A673 (cell line): ENCODE measurements around the gene PKP1.

Experiments
- CTCF ChIP-seq: fragments of 300-800, 200-600 bp; sonication (generic); conservative IDR thresholded peaks from 2 replicates; pipeline ENCODE4 v1.5.1; 2017; ENCODE audit warnings: low read depth, mild to moderate bottlenecking, antibody characterized with exemption, low read length, moderate library complexity, mixed read lengths
- EZH2 ChIP-seq: fragments of 200-600 bp; sonication (generic); IDR thresholded peaks from 2 replicates; pipeline ENCODE4 v1.6.1; 2017; ENCODE audit warnings: borderline replicate concordance, low read depth, mild to moderate bottlenecking, mixed read lengths, antibody characterized with exemption, low read length; ENCODE audit not compliant: poor library complexity, severe bottlenecking

- TF ChIP-seq CTCF (no peak), EZH2 (no peak)
Observed at GRCh38 chr1:201275253-201275666, 8.0 kb upstream of the PKP1 start.
